VCaP (cell line): ENCODE results near the gene MCCC1.
"Not testable (repeated sequence)": the region's sequence is repeated elsewhere in the genome, so short reads cannot be mapped to it uniquely, and the experiment has no call there.

Source experiments
- H3K27ac ChIP-seq: fragments of 450-650 bp; 2 replicates; pipeline ENCODE4 v1.5.1; 2017
- TF ChIP-seq, protein P1 (sequence below): fragments of 450-650 bp; conservative IDR thresholded peaks from 2 replicates; pipeline ENCODE4 v1.5.1; 2017; ENCODE audit warnings: mild to moderate bottlenecking, moderate library complexity

MCCC1 gene

DNA sequence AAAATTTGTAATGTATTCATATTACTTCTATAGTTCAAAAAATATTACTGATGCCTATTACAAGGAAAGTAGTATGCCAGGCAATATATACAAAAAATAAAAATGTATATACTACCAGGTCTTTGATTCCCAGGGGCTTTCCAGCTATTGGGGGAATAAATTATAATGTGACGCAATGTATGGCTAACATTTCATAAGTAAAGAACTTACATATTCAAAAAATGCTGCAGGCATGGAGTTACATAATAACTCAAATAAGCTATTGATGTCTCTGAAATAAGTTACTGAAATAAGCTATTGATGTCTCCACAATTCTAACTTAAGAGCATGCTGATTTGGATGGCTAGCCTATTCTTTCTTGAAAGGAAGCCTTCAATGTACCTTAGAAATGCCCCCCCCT lies 30.2 kb downstream of the MCCC1 start:
- H3K27ac ChIP-seq: no peak overlapping the region
- TF ChIP-seq, protein P1, sequence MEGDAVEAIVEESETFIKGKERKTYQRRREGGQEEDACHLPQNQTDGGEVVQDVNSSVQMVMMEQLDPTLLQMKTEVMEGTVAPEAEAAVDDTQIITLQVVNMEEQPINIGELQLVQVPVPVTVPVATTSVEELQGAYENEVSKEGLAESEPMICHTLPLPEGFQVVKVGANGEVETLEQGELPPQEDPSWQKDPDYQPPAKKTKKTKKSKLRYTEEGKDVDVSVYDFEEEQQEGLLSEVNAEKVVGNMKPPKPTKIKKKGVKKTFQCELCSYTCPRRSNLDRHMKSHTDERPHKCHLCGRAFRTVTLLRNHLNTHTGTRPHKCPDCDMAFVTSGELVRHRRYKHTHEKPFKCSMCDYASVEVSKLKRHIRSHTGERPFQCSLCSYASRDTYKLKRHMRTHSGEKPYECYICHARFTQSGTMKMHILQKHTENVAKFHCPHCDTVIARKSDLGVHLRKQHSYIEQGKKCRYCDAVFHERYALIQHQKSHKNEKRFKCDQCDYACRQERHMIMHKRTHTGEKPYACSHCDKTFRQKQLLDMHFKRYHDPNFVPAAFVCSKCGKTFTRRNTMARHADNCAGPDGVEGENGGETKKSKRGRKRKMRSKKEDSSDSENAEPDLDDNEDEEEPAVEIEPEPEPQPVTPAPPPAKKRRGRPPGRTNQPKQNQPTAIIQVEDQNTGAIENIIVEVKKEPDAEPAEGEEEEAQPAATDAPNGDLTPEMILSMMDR: no peak

DNA sequence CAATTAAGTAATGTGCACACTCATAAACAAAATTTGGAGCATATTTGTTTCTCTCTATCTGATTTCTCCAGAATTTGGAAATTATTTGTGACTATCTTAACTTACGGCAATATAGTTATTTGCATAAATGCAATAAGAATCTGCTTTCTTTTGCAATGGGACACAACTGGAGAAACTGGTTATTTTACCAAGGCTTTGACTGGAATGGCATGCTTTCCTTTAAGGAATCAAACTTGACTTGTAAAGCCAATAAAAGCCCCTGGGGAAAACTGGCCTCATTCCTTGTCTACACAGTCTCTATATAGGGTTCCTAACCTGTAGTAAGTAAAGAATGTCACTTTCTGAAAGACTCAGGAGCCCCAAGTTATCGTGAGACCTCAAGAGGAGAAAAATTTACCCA lies 32.4 kb downstream of the MCCC1 start:
- H3K27ac ChIP-seq: not testable (repeated sequence)

DNA sequence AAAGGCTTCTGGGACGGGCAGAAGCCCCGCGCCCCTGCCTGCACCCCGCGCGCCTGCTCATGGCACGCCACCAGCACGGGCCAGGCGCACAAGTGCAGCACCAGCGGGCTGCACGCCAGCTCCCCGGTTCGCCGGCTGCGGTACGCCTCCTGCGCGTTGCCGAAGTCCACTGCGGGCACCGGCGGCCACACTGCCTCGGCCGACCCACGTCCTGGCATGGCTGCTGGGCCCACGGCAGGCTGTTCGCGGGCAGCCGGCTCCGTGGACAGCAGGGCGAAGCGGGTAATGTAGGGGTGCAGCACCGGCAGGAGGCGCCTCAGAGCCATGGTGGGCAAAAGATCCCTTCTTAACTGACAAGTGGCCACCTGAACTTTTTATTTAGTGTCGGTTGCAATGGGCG lies 34.8 kb downstream of the MCCC1 start:
- no peak overlapping the region for H3K27ac ChIP-seq
- TF ChIP-seq, protein P1: no peak

DNA sequence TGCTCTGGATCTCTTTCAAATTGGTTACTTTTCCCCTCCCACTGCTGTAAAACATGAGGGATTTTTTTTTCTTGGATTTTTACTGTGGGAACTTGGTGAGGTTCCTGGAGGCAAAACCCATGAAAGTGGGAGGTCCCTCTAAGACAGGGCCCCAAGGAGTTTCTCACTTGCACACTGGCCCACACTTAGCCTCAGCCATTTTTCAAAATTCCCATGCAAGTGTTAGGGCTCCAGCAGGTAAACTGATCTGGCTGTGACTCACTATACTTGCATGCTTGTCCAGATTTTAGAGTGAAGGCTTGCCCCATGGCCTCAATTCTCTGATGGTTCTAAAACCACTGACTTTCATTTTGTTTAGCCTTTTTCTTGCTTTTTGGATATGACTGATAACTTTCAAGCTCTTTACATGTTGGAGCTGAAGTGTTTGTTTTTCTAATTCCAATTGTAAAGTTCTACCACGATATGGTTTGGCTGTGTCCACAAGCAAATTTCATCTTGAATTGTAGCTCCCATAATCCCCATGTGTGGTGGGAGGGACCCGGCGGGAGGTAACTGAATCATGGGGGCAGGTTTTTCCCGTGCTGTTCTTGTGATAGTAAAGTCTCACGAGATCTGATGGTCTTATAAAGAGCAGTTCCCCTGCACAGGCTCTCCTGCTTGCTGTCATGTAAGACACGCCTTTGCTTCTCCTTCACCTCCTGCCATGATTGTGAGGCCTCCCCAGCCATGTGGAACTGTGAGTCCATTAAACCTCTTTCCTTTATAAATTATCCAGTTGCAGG lies 37.7 kb downstream of the MCCC1 start:
- TF ChIP-seq, protein P1: no peak
- no peak overlapping the region for H3K27ac ChIP-seq

DNA sequence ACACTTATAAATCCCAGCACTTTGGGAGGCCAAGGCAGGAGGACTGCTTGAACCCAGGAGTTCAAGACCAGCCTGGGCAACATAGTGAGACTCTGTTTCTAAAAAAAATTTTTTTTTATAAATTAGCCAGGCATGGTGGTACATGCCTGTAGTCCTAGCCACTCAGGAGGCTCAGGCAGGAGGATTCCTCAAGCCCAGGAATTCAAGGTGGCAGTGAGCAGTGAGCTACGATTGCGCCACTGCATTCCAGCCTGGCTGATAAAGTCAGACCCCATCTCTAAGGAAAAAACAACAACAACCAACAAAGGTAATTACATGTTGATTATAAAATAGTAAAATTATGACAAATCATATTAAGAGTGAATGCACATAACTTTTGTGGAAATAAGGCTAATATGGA lies 40.9 kb downstream of the MCCC1 start:
- TF ChIP-seq, protein P1: no peak
- H3K27ac ChIP-seq: no peak overlapping the region

DNA sequence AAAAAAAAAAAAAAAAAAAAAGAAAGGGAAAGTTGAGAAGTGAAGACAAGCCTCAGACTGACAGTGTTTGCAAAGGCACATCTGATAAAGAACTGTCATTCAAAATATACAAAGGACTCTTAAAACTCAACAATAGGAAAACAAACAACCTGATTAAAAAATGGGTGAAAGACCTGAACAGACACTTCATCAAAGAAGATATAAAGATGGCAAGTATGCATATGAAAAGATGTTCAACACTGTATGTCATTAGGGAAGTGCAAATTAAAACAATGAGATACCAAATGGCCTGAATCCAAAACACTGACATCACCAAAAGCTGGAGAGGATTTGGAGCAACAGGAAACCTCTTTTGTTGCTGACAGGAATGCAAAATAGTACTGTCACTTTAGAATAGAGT lies 48.6 kb downstream of the MCCC1 start:
- H3K27ac ChIP-seq: no peak overlapping the region
- TF ChIP-seq, protein P1: no peak

DNA sequence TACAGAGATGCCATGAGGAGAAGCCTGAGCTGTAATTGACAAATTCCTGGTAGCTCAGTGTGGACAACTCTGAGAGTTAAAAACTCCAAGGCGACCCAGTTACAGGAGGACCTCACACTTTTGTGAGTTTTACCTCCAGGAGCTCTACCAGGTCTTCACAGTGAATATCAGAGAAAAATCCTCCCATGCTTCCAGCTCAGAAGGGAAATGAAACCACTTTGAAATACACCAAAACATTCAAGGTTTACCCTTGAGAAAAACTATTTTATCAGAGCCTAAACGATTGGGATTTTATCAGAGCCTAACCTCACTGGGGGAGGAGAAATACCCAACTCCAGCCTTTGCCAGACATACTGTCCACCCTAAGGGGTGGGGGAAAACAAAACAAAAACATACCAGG lies 52.4 kb downstream of the MCCC1 start:
- no peak overlapping the region for H3K27ac ChIP-seq
- TF ChIP-seq, protein P1: no peak

DNA sequence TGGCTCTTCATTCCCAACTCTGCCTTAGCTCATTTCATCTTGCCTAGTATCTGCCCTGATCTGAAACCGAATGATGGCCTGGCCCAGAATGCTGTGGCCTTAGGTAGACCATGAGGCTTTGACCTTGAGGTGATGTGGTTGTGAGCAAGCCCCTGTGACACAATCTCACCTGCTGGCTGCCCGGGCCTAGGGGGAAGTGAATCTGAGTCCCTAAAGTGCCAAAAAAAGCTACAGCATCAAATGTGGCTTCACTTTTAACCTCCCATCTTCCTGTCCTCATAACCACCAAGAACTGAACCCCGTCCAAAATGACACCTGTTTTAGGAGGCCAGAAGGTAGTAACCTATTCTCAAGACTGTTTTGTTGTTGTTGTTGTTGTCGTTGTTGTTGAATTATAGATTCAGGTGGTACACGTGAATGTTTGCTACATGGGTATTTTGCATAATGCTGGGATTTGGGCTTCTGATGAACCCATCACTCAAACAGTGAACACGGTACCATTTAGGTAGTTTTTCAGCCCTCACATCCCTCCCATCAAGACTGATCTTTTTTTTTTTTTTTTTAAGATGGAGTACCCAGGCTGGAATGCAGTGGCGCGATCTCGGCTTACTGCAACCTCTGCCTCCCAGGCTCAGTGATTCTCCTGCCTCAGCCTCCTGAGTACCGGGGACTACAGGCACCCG lies 54.6 kb downstream of the MCCC1 start:
- H3K27ac ChIP-seq: no peak overlapping the region
- TF ChIP-seq, protein P1: no peak
